GM19395 (cell line): ENCODE measurements around the gene SPINT2.

Experiments used
- ATAC-seq: cut with Tn5 transposase; IDR thresholded peaks from one replicate; pipeline ENCODE4 v1.9.1; 2021; ENCODE audit warnings: mild to moderate bottlenecking, moderate library complexity; ENCODE audit not compliant: unreplicated experiment

SPINT2 gene

GRCh38 chr19:38291855-38292254, 27.5 kb downstream of the SPINT2 start:
- ATAC-seq: no peak

- no peak for ATAC-seq
These were observed 28.9 kb downstream of the SPINT2 start for GRCh38 chr19:38293281-38293680.

- ATAC-seq: no peak
These were observed 29.7 kb downstream of the SPINT2 start for GRCh38 chr19:38294090-38294489.

GRCh38 chr19:38298821-38299680, 34.7 kb downstream of the SPINT2 start:
- ATAC-seq: no peak

GRCh38 chr19:38303517-38304351, 39.4 kb downstream of the SPINT2 start, which contains the start of gene C19orf33:
C19orf33 (plus strand) TSS chr19:38304251; CDS start chr19:38304262, 11 bp downstream.
- ATAC-seq: no peak

GRCh38 chr19:38304352-38304865, 40.0 kb downstream of the SPINT2 start:
- ATAC-seq: no peak

- ATAC-seq: no peak
These were observed 40.6 kb downstream of the SPINT2 start for GRCh38 chr19:38304866-38305429.

GRCh38 chr19:38306236-38306635, 41.9 kb downstream of the SPINT2 start:
- ATAC-seq: no peak

GRCh38 chr19:38307076-38307475, 42.7 kb downstream of the SPINT2 start:
- ATAC-seq: no peak

- ATAC-seq: no peak
These were observed 43.2 kb downstream of the SPINT2 start for GRCh38 chr19:38307597-38307996.

- no peak for ATAC-seq
These were observed 43.8 kb downstream of the SPINT2 start for GRCh38 chr19:38308006-38308766.

GRCh38 chr19:38308926-38309614, 44.7 kb downstream of the SPINT2 start:
- no peak for ATAC-seq

- no peak for ATAC-seq
These were observed 45.4 kb downstream of the SPINT2 start for GRCh38 chr19:38309615-38310278.

- no peak for ATAC-seq
These were observed 45.9 kb downstream of the SPINT2 start for GRCh38 chr19:38310279-38310670.

GRCh38 chr19:38310986-38311385, 46.6 kb downstream of the SPINT2 start:
- ATAC-seq: no peak

GRCh38 chr19:38315657-38316476, 51.5 kb downstream of the SPINT2 start, which contains the start of gene YIF1B:
YIF1B (minus strand) TSS chr19:38315947; CDS start chr19:38315917, 30 bp downstream.
- peak; percentile 81 for ATAC-seq

- ATAC-seq: peak; percentile 10
These were observed 52.2 kb downstream of the SPINT2 start for GRCh38 chr19:38316477-38317067.

- ATAC-seq: no peak
These were observed 52.8 kb downstream of the SPINT2 start for GRCh38 chr19:38317104-38317612.
